Peyer's patch (tissue), 4 donors: ENCODE measurements around the gene STRN3. TPM values are rescaled to one million over a fixed set of nuclear protein-coding genes. Genes with fewer than 3 reads are reported as not detected.
"Not testable (repeated sequence)": the region's sequence is repeated elsewhere in the genome, so short reads cannot be mapped to it uniquely, and the experiment has no call there.

Source experiments
- DNase-seq, 3 donors: peaks; one replicate each; pipeline ENCODE4 v3.0.0-alpha.2; 2017 to 2019
- H3K27ac ChIP-seq, 4 donors: fragments of 200-600 bp; sonication (generic); one replicate each; pipeline ENCODE4 v1.5.1; 2016 to 2019
- H3K27me3 ChIP-seq, 2 donors: fragments of 200-600 bp; sonication (generic); one replicate each; pipeline ENCODE4 v1.5.1; 2019
- H3K36me3 ChIP-seq, 3 donors: fragments of 200-600 bp; sonication (generic); one replicate each; pipeline ENCODE4 v1.5.1; 2016 to 2019
- H3K4me1 ChIP-seq, 4 donors: fragments of 200-600 bp; sonication (generic); one replicate each; pipeline ENCODE4 v1.5.1; 2016 to 2019
- H3K4me3 ChIP-seq, 4 donors: fragments of 200-600 bp; sonication (generic); 1 replicate in 3 of 4; 2 replicates in 1 of 4; pipeline ENCODE4 v1.5.1; 2016 to 2019; ENCODE audit warnings: mild to moderate bottlenecking in 1 of 4
- H3K9me3 ChIP-seq, 4 donors: fragments of 200-600 bp; sonication (generic); one replicate each; pipeline ENCODE4 v1.5.1; 2016 to 2019; ENCODE audit warnings: mild to moderate bottlenecking in 1 of 4
- POLR2A ChIP-seq, 2 donors: fragments of 450-650 bp; IDR thresholded peaks; one replicate each; pipeline ENCODE4 v1.5.1; 2017; ENCODE audit warnings: antibody characterized with exemption in 2 of 2, mild to moderate bottlenecking in 2 of 2, moderate library complexity in 2 of 2
- total RNA-seq, 4 donors: library from RNA; depleted of rRNA; stranded (reverse); fragments of >200 nt; gene quantifications; one replicate each; pipeline ENCODE4 v1.1.0, GENCODE V29; 2016
- TF ChIP-seq, protein P1 (sequence below), 6 experiments: fragments of 450-650 bp in 4 of 6; fragments of 200-600 bp in 2 of 6; sonication (generic) in 1 of 6; IDR thresholded peaks; one replicate each; pipeline ENCODE4 v1.5.1; 2017 to 2019; ENCODE audit warnings: antibody characterized with exemption in 6 of 6, mild to moderate bottlenecking in 3 of 6, moderate library complexity in 1 of 6

STRN3 gene
- total RNA-seq, 4 donors from 2014 or later: 21.1 to 46.2 (median 26.8) TPM

DNA sequence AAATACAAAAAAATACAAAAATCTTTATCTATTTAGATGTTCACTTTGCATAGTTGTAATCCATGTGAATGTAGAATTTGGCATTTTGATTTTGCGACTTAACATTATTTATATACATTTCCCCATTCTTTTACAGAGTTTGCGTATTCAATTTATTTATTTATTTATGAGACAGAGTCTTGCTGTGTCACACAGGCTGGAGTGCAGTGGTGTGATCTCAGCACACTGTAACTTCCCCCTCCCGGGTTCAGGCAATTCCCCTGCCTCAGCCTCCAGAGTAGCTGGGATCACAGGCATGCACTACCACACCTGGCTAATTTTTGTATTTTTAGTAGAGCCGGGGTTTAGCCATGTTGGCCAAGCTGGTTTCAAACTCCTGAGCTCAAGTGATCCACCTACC, 25.3 kb upstream of the STRN3 start:
- no peaks in the 10 kb centered on the region for H3K4me1 ChIP-seq
- no peak for DNase-seq
- H3K9me3 ChIP-seq: no peaks in the 10 kb centered on the region
- no peak overlapping the region for H3K4me3 ChIP-seq
- H3K27me3 ChIP-seq: no peaks in the 10 kb centered on the region
- H3K36me3 ChIP-seq: no peaks in the 10 kb centered on the region
- no peak overlapping the region for H3K27ac ChIP-seq
- no peak for TF ChIP-seq POLR2A (IDR thresholded peaks at IDR 0.05)
- TF ChIP-seq, protein P1, sequence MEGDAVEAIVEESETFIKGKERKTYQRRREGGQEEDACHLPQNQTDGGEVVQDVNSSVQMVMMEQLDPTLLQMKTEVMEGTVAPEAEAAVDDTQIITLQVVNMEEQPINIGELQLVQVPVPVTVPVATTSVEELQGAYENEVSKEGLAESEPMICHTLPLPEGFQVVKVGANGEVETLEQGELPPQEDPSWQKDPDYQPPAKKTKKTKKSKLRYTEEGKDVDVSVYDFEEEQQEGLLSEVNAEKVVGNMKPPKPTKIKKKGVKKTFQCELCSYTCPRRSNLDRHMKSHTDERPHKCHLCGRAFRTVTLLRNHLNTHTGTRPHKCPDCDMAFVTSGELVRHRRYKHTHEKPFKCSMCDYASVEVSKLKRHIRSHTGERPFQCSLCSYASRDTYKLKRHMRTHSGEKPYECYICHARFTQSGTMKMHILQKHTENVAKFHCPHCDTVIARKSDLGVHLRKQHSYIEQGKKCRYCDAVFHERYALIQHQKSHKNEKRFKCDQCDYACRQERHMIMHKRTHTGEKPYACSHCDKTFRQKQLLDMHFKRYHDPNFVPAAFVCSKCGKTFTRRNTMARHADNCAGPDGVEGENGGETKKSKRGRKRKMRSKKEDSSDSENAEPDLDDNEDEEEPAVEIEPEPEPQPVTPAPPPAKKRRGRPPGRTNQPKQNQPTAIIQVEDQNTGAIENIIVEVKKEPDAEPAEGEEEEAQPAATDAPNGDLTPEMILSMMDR (IDR thresholded peaks at IDR 0.05): no peak

DNA sequence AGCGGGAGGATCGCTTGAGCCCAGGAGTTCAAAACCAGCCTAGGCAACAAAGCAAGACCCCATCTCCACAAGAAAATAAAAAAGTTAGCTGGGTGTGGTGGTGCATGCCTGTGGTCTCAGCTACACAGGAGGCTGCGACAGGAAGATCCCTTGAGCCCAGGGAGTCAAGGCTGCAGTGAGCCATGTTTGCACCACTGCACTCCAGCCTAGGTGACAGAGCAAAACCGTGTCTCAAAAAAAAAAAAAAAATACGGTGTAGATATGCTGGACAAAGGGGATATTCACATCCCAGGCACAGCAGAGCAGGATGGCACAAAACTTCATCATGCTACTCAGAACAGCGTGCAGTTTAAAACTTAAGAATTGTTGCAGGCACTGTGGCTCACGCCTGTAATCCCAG, 24.8 kb upstream of the STRN3 start:
- no peaks in the 10 kb centered on the region for H3K36me3 ChIP-seq
- no peak overlapping the region for H3K27ac ChIP-seq
- H3K4me3 ChIP-seq: no peak overlapping the region
- TF ChIP-seq, protein P1 (IDR thresholded peaks at IDR 0.05): no peak
- TF ChIP-seq POLR2A (IDR thresholded peaks at IDR 0.05): no peak
- H3K4me1 ChIP-seq: no peaks in the 10 kb centered on the region
- no peaks in the 10 kb centered on the region for H3K27me3 ChIP-seq
- no peaks in the 10 kb centered on the region for H3K9me3 ChIP-seq
- DNase-seq: no peak

DNA sequence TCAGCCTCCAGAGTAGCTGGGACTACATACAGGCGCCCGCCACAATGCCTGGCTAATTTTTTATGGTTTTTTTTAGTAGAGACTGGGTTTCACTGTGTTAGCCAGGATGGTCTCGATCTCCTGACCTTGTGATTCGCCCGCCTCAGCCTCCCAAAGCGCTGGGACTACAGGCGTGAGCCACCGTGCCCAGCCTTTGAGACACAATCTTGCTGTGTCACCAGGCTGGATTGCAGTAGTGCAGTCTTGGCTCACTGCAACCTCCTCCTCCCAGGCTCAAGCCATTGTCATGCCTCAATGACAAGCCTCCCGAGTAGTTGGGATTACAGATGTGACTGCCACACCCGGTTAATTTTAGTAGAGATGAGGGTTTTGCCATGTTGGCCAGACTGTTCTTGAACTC, 21.3 kb upstream of the STRN3 start:
- DNase-seq: no peak
- TF ChIP-seq, protein P1 (IDR thresholded peaks at IDR 0.05): no peak
- TF ChIP-seq POLR2A (IDR thresholded peaks at IDR 0.05): no peak
- Histone ChIP-seq H3K27ac (no peak overlapping the region), H3K4me3 (no peak overlapping the region), H3K27me3 (no peaks in the 10 kb centered on the region), H3K36me3 (no peaks in the 10 kb centered on the region), H3K4me1 (no peaks in the 10 kb centered on the region), H3K9me3 (no peaks in the 10 kb centered on the region)

DNA sequence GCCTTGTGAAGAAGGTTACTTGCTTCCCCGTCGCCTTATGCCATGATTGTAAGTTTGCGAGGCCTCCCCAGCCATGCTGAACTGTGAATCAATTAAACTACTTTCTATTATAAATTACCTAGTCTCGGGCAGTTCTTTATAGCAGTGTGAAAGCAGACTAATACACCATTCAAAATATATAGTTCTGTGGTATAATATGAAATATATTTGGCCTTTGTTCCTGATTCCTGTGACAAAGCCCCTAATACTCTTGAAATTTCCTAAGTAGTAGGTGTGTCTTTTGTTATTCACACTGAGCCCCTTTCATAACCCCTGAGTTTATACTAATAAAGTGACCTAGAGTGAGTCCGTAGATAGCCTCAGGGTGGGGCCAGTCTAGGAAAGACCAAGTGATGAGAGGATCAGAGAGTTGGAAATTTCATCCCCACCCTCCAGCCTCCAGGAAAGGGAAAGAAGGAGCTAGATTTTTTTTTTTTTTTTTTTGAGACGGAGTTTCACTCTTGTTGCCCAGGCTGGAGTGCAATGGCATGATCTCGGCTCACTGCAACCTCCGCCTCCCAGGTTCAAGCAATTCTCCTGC, 19.4 kb upstream of the STRN3 start:
- H3K4me1 ChIP-seq: no peaks in the 10 kb centered on the region
- no peak overlapping the region for H3K4me3 ChIP-seq
- H3K36me3 ChIP-seq: no peaks in the 10 kb centered on the region
- no peaks in the 10 kb centered on the region for H3K27me3 ChIP-seq
- TF ChIP-seq, protein P1 (IDR thresholded peaks at IDR 0.05): no peak
- no peak for TF ChIP-seq POLR2A (IDR thresholded peaks at IDR 0.05)
- DNase-seq: no peak
- no peak overlapping the region for H3K27ac ChIP-seq
- H3K9me3 ChIP-seq: no peaks in the 10 kb centered on the region

DNA sequence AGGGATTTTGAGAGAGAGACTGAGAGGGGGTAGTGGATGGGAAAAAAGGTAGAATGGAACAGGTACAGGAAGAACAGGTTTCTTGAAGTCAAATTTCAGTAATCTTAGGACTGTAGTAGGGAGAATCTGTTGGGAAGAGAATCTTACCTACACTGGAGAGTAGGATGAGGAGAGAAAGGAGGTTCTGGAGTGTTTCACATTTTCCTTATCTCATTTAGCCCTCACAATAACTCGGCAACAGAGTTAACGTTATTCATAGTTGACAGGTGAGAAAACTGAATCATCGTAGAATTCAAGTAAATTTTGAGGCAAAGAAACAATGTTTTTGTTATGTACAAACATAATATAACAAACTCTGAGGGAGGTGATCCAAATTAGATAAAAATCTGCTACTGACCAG, 17.2 kb upstream of the STRN3 start:
- Histone ChIP-seq H3K36me3 (no peaks in the 10 kb centered on the region), H3K27me3 (no peaks in the 10 kb centered on the region), H3K4me1 (peaks cover 0 to 9% (median 0%) of the 10 kb centered on the region in 4 donors), H3K4me3 (no peak overlapping the region), H3K27ac (no peak overlapping the region), H3K9me3 (no peaks in the 10 kb centered on the region)
- TF ChIP-seq POLR2A (IDR thresholded peaks at IDR 0.05): no peak
- TF ChIP-seq, protein P1 (IDR thresholded peaks at IDR 0.05): no peak
- DNase-seq: no peak

DNA sequence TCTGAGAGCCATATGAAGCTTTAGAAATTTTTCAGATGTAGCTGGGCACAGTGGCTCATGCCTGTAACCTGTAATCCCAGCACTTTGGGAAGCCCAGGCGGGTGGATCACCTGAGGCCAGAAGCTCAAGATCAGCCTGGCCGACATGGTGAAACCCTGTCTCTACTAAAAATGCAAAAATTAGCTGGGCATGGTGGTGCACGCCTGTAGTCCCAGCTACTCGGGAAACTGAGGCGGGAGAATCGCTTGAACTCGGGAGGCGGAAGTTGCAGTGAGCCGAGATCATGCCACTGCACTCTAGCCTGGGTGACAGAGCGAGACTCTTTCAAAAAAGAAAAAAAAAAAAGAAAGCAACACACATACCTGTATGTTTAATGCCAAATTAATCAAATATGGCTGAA, 16.7 kb upstream of the STRN3 start:
- not testable (repeated sequence) for H3K9me3 ChIP-seq, H3K4me3 ChIP-seq, H3K27ac ChIP-seq, DNase-seq, H3K36me3 ChIP-seq, H3K27me3 ChIP-seq
- H3K4me1 ChIP-seq: peaks cover 0 to 13% (median 0%) of the 10 kb centered on the region in 4 donors
